ENCODE measurements around the gene RNPS1. TPM values are rescaled to one million over a fixed set of nuclear protein-coding genes. Genes with fewer than 3 reads are reported as not detected.

The RNPS1 gene
- total and polyA plus RNA-seq, 2 donors (not counting 3 experiments of a cell fraction or from before 2014, with no cell fraction given): 206 to 209 TPM

- Histone ChIP-seq H3K27ac (ENCODE audit: insufficient read depth, low read depth, low read length) (no peak overlapping the region), H2AFZ (ENCODE audit: low read depth, low read length) (no peak overlapping the region), H3K9ac (replicated peaks; ENCODE audit: extremely low read depth, insufficient read depth, low read length) (no peak overlapping the region), H3K9me3 (replicated peaks; ENCODE audit: control insufficient read depth, insufficient read depth, low read length) (no peaks in the 10 kb centered on the region), H3K4me1 (ENCODE audit: control insufficient read depth, extremely low read depth, insufficient read depth, low read length) (no peaks in the 10 kb centered on the region), H3K9me1 (replicated peaks; ENCODE audit: control insufficient read depth, extremely low read depth, insufficient read depth, low read length) (no peaks in the 10 kb centered on the region), H3K4me3 (replicated peaks in 1 of 3; ENCODE audit: insufficient read depth in 1 of 3, low read depth in 1 of 3, low read length in 3 of 3) (no peak overlapping the region), H3K79me2 (ENCODE audit: control insufficient read depth, insufficient read depth, low read length) (peaks cover 9% of the 10 kb centered on the region), H3K4me2 (ENCODE audit: insufficient read depth, low read length) (no peak overlapping the region), H3K27me3 (ENCODE audit: control insufficient read depth in 2 of 2, insufficient read depth in 2 of 2, low read length in 2 of 2) (no peaks in the 10 kb centered on the region), H3K36me3 (ENCODE audit: control insufficient read depth in 2 of 2, extremely low read depth in 1 of 2, insufficient read depth in 2 of 2, low read length in 2 of 2) (peaks cover 0 to 2% of the 10 kb centered on the region in 2 experiments), H4K20me1 (replicated peaks; ENCODE audit: control insufficient read depth, extremely low read depth, insufficient read depth, low read length) (no peaks in the 10 kb centered on the region)
- BruUV-seq (replicated peaks): no TSS peak
- no peak for FAIRE-seq
- TF ChIP-seq CTCF (IDR thresholded peaks at IDR 0.05; ENCODE audit: extremely low read depth in 1 of 2, insufficient read depth in 1 of 2, low read depth in 1 of 2, low read length in 2 of 2) (no peak), POLR2AphosphoS5 (IDR thresholded peaks at IDR 0.05; ENCODE audit: insufficient read depth, low read depth, low read length) (no peak), JUN (IDR thresholded peaks at IDR 0.05; ENCODE audit: borderline replicate concordance, insufficient read depth, insufficient read length, low read depth) (no peak), POLR2A (IDR thresholded peaks at IDR 0.05; ENCODE audit: low read depth, low read length) (no peak), MYC (IDR thresholded peaks at IDR 0.05; ENCODE audit: low read depth, low read length) (no peak), FOS (IDR thresholded peaks at IDR 0.05; ENCODE audit: borderline replicate concordance, insufficient read depth, low read length) (no peak), EZH2 (IDR thresholded peaks at IDR 0.05; ENCODE audit: borderline replicate concordance, low read depth, low read length, severe bottlenecking) (no peak), GATA2 (IDR thresholded peaks at IDR 0.05; ENCODE audit: insufficient read depth, insufficient read length, low read depth, low read length) (no peak)
- TF ChIP-seq, protein P1, sequence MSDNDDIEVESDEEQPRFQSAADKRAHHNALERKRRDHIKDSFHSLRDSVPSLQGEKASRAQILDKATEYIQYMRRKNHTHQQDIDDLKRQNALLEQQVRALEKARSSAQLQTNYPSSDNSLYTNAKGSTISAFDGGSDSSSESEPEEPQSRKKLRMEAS (IDR thresholded peaks at IDR 0.05; ENCODE audit: insufficient read depth, insufficient read length): no peak
- no peak for DNase-seq (ENCODE audit: low read depth, low spot score)
- ChIA-PET CTCF (interaction anchor here (1.0 kb wide), 1 partner anchor 10 kb away, joined by 3 read pairs; no protein-coding TSS in a partner anchor), POLR2A (no interaction called here)
- intact Hi-C loops (cut with micrococcal nuclease) (no loop called here), dilution Hi-C loops (cut with MboI; ENCODE audit: extremely low pct_ligation_motif_present, low sequenced_read_pairs) (no loop called here)
Measured at GRCh38 chr16:2271848-2272461, 4.0 kb upstream of the RNPS1 start.

All from endothelial cell of umbilical vein (primary cell).